ENCODE measurements around the gene CORO1C.

The CORO1C gene

GRCh38 chr12:108711489-108712164 lies 19.7 kb downstream of the CORO1C start:
- Histone ChIP-seq H3K4me1 (ENCODE audit: insufficient read depth, low read length) (peaks cover 11% of the 10 kb centered on the region), H3K4me3 (ENCODE audit: low read depth in 1 of 2, low read length in 2 of 2) (no peak overlapping the region), H3K27ac (ENCODE audit: low read length) (no peak overlapping the region), H3K79me2 (ENCODE audit: insufficient read depth, low read length) (peaks cover 84% of the 10 kb centered on the region), H3K9ac (ENCODE audit: low read depth, low read length) (no peak overlapping the region), H3K36me3 (ENCODE audit: insufficient read depth, low read length) (no peaks in the 10 kb centered on the region), H3K27me3 (ENCODE audit: insufficient read depth, low read length, poor library complexity) (no peaks in the 10 kb centered on the region), H2AFZ (ENCODE audit: low read depth, low read length) (no peak overlapping the region), H4K20me1 (ENCODE audit: insufficient read depth, low read length) (peaks cover 22% of the 10 kb centered on the region), H3K9me3 (ENCODE audit: insufficient read depth, low read length, severe bottlenecking) (no peaks in the 10 kb centered on the region), H3K4me2 (ENCODE audit: insufficient read depth, low read length) (no peak overlapping the region)
- no peak for TF ChIP-seq EZH2 (IDR thresholded peaks at IDR 0.05; ENCODE audit: borderline replicate concordance, low read depth, low read length, severe bottlenecking)
- TF ChIP-seq CTCF (IDR thresholded peaks at IDR 0.05; ENCODE audit: borderline replicate concordance, extremely low read depth, low read length, poor library complexity, severe bottlenecking), result no peak
- DNase-seq, result no peak
- no peak for ATAC-seq (ENCODE audit: insufficient read depth, low read depth)

GRCh38 chr12:108709697-108710096 lies 21.6 kb downstream of the CORO1C start:
- TF ChIP-seq EZH2 (IDR thresholded peaks at IDR 0.05; ENCODE audit: borderline replicate concordance, low read depth, low read length, severe bottlenecking), result no peak
- TF ChIP-seq CTCF (IDR thresholded peaks at IDR 0.05; ENCODE audit: borderline replicate concordance, extremely low read depth, low read length, poor library complexity, severe bottlenecking), result no peak
- H2AFZ ChIP-seq (ENCODE audit: low read depth, low read length), result no peak overlapping the region
- no peak overlapping the region for H3K9ac ChIP-seq (ENCODE audit: low read depth, low read length)
- ATAC-seq (ENCODE audit: insufficient read depth, low read depth) (no peak), DNase-seq (no peak)
- H3K36me3 ChIP-seq (ENCODE audit: insufficient read depth, low read length), result no peaks in the 10 kb centered on the region
- H3K4me3 ChIP-seq (ENCODE audit: low read depth in 1 of 2, low read length in 2 of 2), result no peak overlapping the region
- H3K27me3 ChIP-seq (ENCODE audit: insufficient read depth, low read length, poor library complexity), result no peaks in the 10 kb centered on the region
- H3K79me2 ChIP-seq (ENCODE audit: insufficient read depth, low read length), result peaks cover 87% of the 10 kb centered on the region
- no peaks in the 10 kb centered on the region for H3K4me1 ChIP-seq (ENCODE audit: insufficient read depth, low read length)
- H3K4me2 ChIP-seq (ENCODE audit: insufficient read depth, low read length), result no peak overlapping the region
- H3K9me3 ChIP-seq (ENCODE audit: insufficient read depth, low read length, severe bottlenecking), result no peaks in the 10 kb centered on the region
- peaks cover 19% of the 10 kb centered on the region; the same call in 1 of the 2 replicates for H4K20me1 ChIP-seq (ENCODE audit: insufficient read depth, low read length)
- no peak overlapping the region for H3K27ac ChIP-seq (ENCODE audit: low read length)

DNA sequence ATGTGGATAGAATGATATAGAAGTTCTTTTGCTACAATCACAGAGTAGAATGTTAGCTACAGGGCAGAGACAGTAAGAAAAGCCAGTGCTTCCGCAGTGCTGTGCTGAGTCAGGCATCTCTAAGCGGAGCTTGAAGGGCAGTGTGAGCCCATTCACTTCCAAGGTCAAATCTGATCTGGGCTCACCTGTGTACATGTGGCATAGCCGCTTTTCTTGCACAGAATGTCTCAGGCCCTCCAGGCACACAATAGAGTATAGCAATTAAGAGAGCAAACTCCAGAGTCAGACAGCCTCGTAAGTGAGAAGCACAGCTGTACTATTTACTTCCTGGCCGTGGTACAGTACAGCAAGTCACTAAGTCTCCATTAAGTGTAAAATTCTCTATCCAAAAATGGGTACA lies 26.8 kb downstream of the CORO1C start:
- H3K27ac ChIP-seq (ENCODE audit: low read length), result no peak overlapping the region
- H3K79me2 ChIP-seq (ENCODE audit: insufficient read depth, low read length), result peaks cover 77% of the 10 kb centered on the region
- peaks cover 28% of the 10 kb centered on the region for H4K20me1 ChIP-seq (ENCODE audit: insufficient read depth, low read length)
- ATAC-seq (ENCODE audit: insufficient read depth, low read depth) (peak; percentile 49; the same call in 1 of the 3 replicates), DNase-seq (no peak)
- H3K4me3 ChIP-seq (ENCODE audit: low read depth in 1 of 2, low read length in 2 of 2), result no peak overlapping the region
- no peaks in the 10 kb centered on the region for H3K9me3 ChIP-seq (ENCODE audit: insufficient read depth, low read length, severe bottlenecking)
- H3K4me2 ChIP-seq (ENCODE audit: insufficient read depth, low read length), result no peak overlapping the region
- no peak overlapping the region for H3K9ac ChIP-seq (ENCODE audit: low read depth, low read length)
- H3K4me1 ChIP-seq (ENCODE audit: insufficient read depth, low read length), result no peaks in the 10 kb centered on the region
- no peak for TF ChIP-seq CTCF (IDR thresholded peaks at IDR 0.05; ENCODE audit: borderline replicate concordance, extremely low read depth, low read length, poor library complexity, severe bottlenecking)
- TF ChIP-seq EZH2 (IDR thresholded peaks at IDR 0.05; ENCODE audit: borderline replicate concordance, low read depth, low read length, severe bottlenecking), result no peak
- peaks cover 17% of the 10 kb centered on the region for H3K36me3 ChIP-seq (ENCODE audit: insufficient read depth, low read length)
- H2AFZ ChIP-seq (ENCODE audit: low read depth, low read length), result no peak overlapping the region
- H3K27me3 ChIP-seq (ENCODE audit: insufficient read depth, low read length, poor library complexity), result no peaks in the 10 kb centered on the region

Measured in DND-41 (cell line).